Gastrocnemius medialis (tissue), 4 donors: Measurements from ENCODE around the gene SPTBN2.
"Not testable (repeated sequence)": the region's sequence is repeated elsewhere in the genome, so short reads cannot be mapped to it uniquely, and the experiment has no call there.

ENCODE experiments used
- CTCF ChIP-seq, 5 experiments: fragments of 450-650 bp in 3 of 5; fragments of 200-600 bp in 2 of 5; sonication (generic) in 2 of 5; IDR thresholded peaks in 4 of 5; conservative IDR thresholded peaks in 1 of 5; 1 replicate in 4 of 5; 2 replicates in 1 of 5; pipeline ENCODE4 v1.5.1; 2016 to 2019; ENCODE audit warnings: antibody characterized with exemption in 5 of 5, mild to moderate bottlenecking in 3 of 5, moderate library complexity in 3 of 5
- POLR2A ChIP-seq, 2 donors: fragments of 450-650 bp; IDR thresholded peaks; one replicate each; pipeline ENCODE4 v1.6.1; 2017; ENCODE audit warnings: antibody characterized with exemption in 2 of 2, mild to moderate bottlenecking in 2 of 2, moderate library complexity in 2 of 2

GRCh38 chr11:66639814-66640340 is 89.1 kb downstream of the SPTBN2 start:
- not testable (repeated sequence) for TF ChIP-seq CTCF (IDR thresholded peaks at IDR 0.05 in 4 of 5, conservative IDR thresholded peaks at IDR 0.05 in 1 of 5); POLR2A (IDR thresholded peaks at IDR 0.05)
